Astrocyte (in vitro differentiated cells and primary cell): Measurements from ENCODE around the gene RASAL1.

ENCODE experiments used
- CTCF ChIP-seq: IDR thresholded peaks from 2 replicates; pipeline ENCODE4 v1.5.1; 2011; ENCODE audit warnings: low read depth, mild to moderate bottlenecking, inconsistent platforms, low read length, moderate library complexity; ENCODE audit not compliant: insufficient read depth
- EZH2 ChIP-seq: IDR thresholded peaks from 2 replicates; pipeline ENCODE4 v1.6.1; 2012; ENCODE audit warnings: mild to moderate bottlenecking, low read length, inconsistent platforms; ENCODE audit not compliant: insufficient read depth

GRCh38 chr12:113065126-113066007 is 70.2 kb downstream of the RASAL1 start:
- TF ChIP-seq CTCF (no peak), EZH2 (no peak)
